Measurements from ENCODE around the gene SPIRE1.
A peak's percentile ranks its signal among the peaks of the same experiment; 100 is the strongest.

The SPIRE1 gene

GRCh38 chr18:12406371-12407111, 251.4 kb downstream of the SPIRE1 start:
- H3K4me3 ChIP-seq (ENCODE audit: control insufficient read depth in 1 of 7, extremely low read depth in 1 of 7, insufficient read depth in 4 of 7, low read depth in 2 of 7, low read length in 6 of 7) = peak overlapping the region in 2 of 7 experiments; percentile 43 to 68
- ChIA-PET CTCF (interaction anchor here (0.8 to 7.7 kb wide), 6 partner anchors 9 to 527 kb away, joined by 3 to 72 read pairs (median 5); no protein-coding TSS in a partner anchor), POLR2A (no interaction called here)
- H3K27ac ChIP-seq (ENCODE audit: insufficient read depth in 1 of 2, low read depth in 1 of 2, low read length in 2 of 2, poor library complexity in 1 of 2, severe bottlenecking in 2 of 2) = no peak overlapping the region
- 82% methylated on average over 18 of the region's 19 CpGs for whole genome bisulfite sequencing (ENCODE audit: insufficient coverage)
- H3K36me3 ChIP-seq (ENCODE audit: control insufficient read depth in 4 of 4, insufficient read depth in 4 of 4, low read length in 3 of 4) = peaks cover 0 to 6% (median 0%) of the 10 kb centered on the region in 4 experiments
- peaks cover 0 to 18% (median 10%) of the 10 kb centered on the region in 4 experiments for H3K4me1 ChIP-seq (ENCODE audit: control extremely low read depth in 1 of 4, control insufficient read depth in 4 of 4, insufficient read depth in 4 of 4, low read length in 3 of 4)
- no peak for DNase-seq
- no peaks in the 10 kb centered on the region for H3K9me3 ChIP-seq (ENCODE audit: control extremely low read depth in 1 of 5, control insufficient read depth in 4 of 5, insufficient read depth in 2 of 5, low read depth in 1 of 5, low read length in 4 of 5)
- H3K27me3 ChIP-seq (replicated peaks in 2 of 5; ENCODE audit: control insufficient read depth in 4 of 5, insufficient read depth in 5 of 5, low read length in 4 of 5) = no peaks in the 10 kb centered on the region

- Histone ChIP-seq H3K27ac (ENCODE audit: insufficient read depth in 1 of 2, low read depth in 1 of 2, low read length in 2 of 2, poor library complexity in 1 of 2, severe bottlenecking in 2 of 2) (no peak overlapping the region), H3K4me1 (ENCODE audit: control extremely low read depth in 1 of 4, control insufficient read depth in 4 of 4, insufficient read depth in 4 of 4, low read length in 3 of 4) (peaks cover 0 to 18% (median 10%) of the 10 kb centered on the region in 4 experiments), H3K9me3 (ENCODE audit: control extremely low read depth in 1 of 5, control insufficient read depth in 4 of 5, insufficient read depth in 2 of 5, low read depth in 1 of 5, low read length in 4 of 5) (no peaks in the 10 kb centered on the region), H3K27me3 (replicated peaks in 2 of 5; ENCODE audit: control insufficient read depth in 4 of 5, insufficient read depth in 5 of 5, low read length in 4 of 5) (no peaks in the 10 kb centered on the region), H3K36me3 (ENCODE audit: control insufficient read depth in 4 of 4, insufficient read depth in 4 of 4, low read length in 3 of 4) (peaks cover 0 to 3% (median 0%) of the 10 kb centered on the region in 4 experiments), H3K4me3 (ENCODE audit: control insufficient read depth in 1 of 7, extremely low read depth in 1 of 7, insufficient read depth in 4 of 7, low read depth in 2 of 7, low read length in 6 of 7) (no peak overlapping the region)
- no peak for DNase-seq
- ChIA-PET POLR2A (interaction anchor here (0.7 kb wide), 1 partner anchor 11 kb away, joined by 4 read pairs; no protein-coding TSS in a partner anchor), CTCF (interaction anchor here (1.9 to 7.7 kb wide), 4 partner anchors 7 to 19 kb away, joined by 5 to 72 read pairs (median 22); no protein-coding TSS in a partner anchor)
- WGBS (ENCODE audit: insufficient coverage) = 90% methylated on average over 2 of the region's 3 CpGs
Observed at GRCh38 chr18:12405066-12405465, 252.8 kb downstream of the SPIRE1 start.

GRCh38 chr18:12403601-12404506, 254.1 kb downstream of the SPIRE1 start:
- Histone ChIP-seq H3K4me3 (ENCODE audit: control insufficient read depth in 1 of 7, extremely low read depth in 1 of 7, insufficient read depth in 4 of 7, low read depth in 2 of 7, low read length in 6 of 7) (no peak overlapping the region), H3K9me3 (ENCODE audit: control extremely low read depth in 1 of 5, control insufficient read depth in 4 of 5, insufficient read depth in 2 of 5, low read depth in 1 of 5, low read length in 4 of 5) (no peaks in the 10 kb centered on the region), H3K4me1 (ENCODE audit: control extremely low read depth in 1 of 4, control insufficient read depth in 4 of 4, insufficient read depth in 4 of 4, low read length in 3 of 4) (peaks cover 0 to 16% (median 8%) of the 10 kb centered on the region in 4 experiments), H3K36me3 (ENCODE audit: control insufficient read depth in 4 of 4, insufficient read depth in 4 of 4, low read length in 3 of 4) (no peaks in the 10 kb centered on the region), H3K27me3 (replicated peaks in 2 of 5; ENCODE audit: control insufficient read depth in 4 of 5, insufficient read depth in 5 of 5, low read length in 4 of 5) (no peaks in the 10 kb centered on the region), H3K27ac (ENCODE audit: insufficient read depth in 1 of 2, low read depth in 1 of 2, low read length in 2 of 2, poor library complexity in 1 of 2, severe bottlenecking in 2 of 2) (no peak overlapping the region)
- ChIA-PET CTCF (interaction anchor here (0.9 to 7.7 kb wide), 3 partner anchors 11 to 20 kb away, joined by 3 to 72 read pairs (median 38); no protein-coding TSS in a partner anchor), POLR2A (no interaction called here)
- DNase-seq = peak in 2 of 3 donors; percentile 53 to 57
- WGBS (ENCODE audit: insufficient coverage) = 98% methylated on average over 5 of the region's 6 CpGs

GRCh38 chr18:12401881-12402280, 256.0 kb downstream of the SPIRE1 start:
- peaks cover 0 to 5% (median 2%) of the 10 kb centered on the region in 4 experiments for H3K4me1 ChIP-seq (ENCODE audit: control extremely low read depth in 1 of 4, control insufficient read depth in 4 of 4, insufficient read depth in 4 of 4, low read length in 3 of 4)
- H3K36me3 ChIP-seq (ENCODE audit: control insufficient read depth in 4 of 4, insufficient read depth in 4 of 4, low read length in 3 of 4) = no peaks in the 10 kb centered on the region
- no peak for DNase-seq
- no peak overlapping the region for H3K27ac ChIP-seq (ENCODE audit: insufficient read depth in 1 of 2, low read depth in 1 of 2, low read length in 2 of 2, poor library complexity in 1 of 2, severe bottlenecking in 2 of 2)
- H3K9me3 ChIP-seq (ENCODE audit: control extremely low read depth in 1 of 5, control insufficient read depth in 4 of 5, insufficient read depth in 2 of 5, low read depth in 1 of 5, low read length in 4 of 5) = no peaks in the 10 kb centered on the region
- POLR2A ChIA-PET = interaction anchor here (1.0 kb wide), 1 partner anchor 9 kb away, joined by 6 read pairs; no protein-coding TSS in a partner anchor
- no peak overlapping the region for H3K4me3 ChIP-seq (ENCODE audit: control insufficient read depth in 1 of 7, extremely low read depth in 1 of 7, insufficient read depth in 4 of 7, low read depth in 2 of 7, low read length in 6 of 7)
- CTCF ChIA-PET = interaction anchor here (0.6 to 7.7 kb wide), 4 partner anchors 9 to 534 kb away, joined by 3 to 72 read pairs (median 8); no protein-coding TSS in a partner anchor
- no peaks in the 10 kb centered on the region for H3K27me3 ChIP-seq (replicated peaks in 2 of 5; ENCODE audit: control insufficient read depth in 4 of 5, insufficient read depth in 5 of 5, low read length in 4 of 5)
- WGBS (ENCODE audit: insufficient coverage) = 85% methylated on average over 5 of the region's 9 CpGs

- POLR2A ChIA-PET = no interaction called here
- Histone ChIP-seq H3K9me3 (ENCODE audit: control extremely low read depth in 1 of 5, control insufficient read depth in 4 of 5, insufficient read depth in 2 of 5, low read depth in 1 of 5, low read length in 4 of 5) (no peaks in the 10 kb centered on the region), H3K27ac (ENCODE audit: insufficient read depth in 1 of 2, low read depth in 1 of 2, low read length in 2 of 2, poor library complexity in 1 of 2, severe bottlenecking in 2 of 2) (no peak overlapping the region), H3K27me3 (replicated peaks in 2 of 5; ENCODE audit: control insufficient read depth in 4 of 5, insufficient read depth in 5 of 5, low read length in 4 of 5) (no peaks in the 10 kb centered on the region), H3K36me3 (ENCODE audit: control insufficient read depth in 4 of 4, insufficient read depth in 4 of 4, low read length in 3 of 4) (no peaks in the 10 kb centered on the region), H3K4me1 (ENCODE audit: control extremely low read depth in 1 of 4, control insufficient read depth in 4 of 4, insufficient read depth in 4 of 4, low read length in 3 of 4) (peaks cover 0 to 3% (median 1%) of the 10 kb centered on the region in 4 experiments), H3K4me3 (ENCODE audit: control insufficient read depth in 1 of 7, extremely low read depth in 1 of 7, insufficient read depth in 4 of 7, low read depth in 2 of 7, low read length in 6 of 7) (no peak overlapping the region)
- no peak for DNase-seq
- WGBS (ENCODE audit: insufficient coverage) = 82% methylated on average over 5 of the region's 5 CpGs
- CTCF ChIA-PET = no interaction called here
Observed at GRCh38 chr18:12399231-12399630, 258.7 kb downstream of the SPIRE1 start.

- 92% methylated on average over 5 of the region's 5 CpGs for WGBS (ENCODE audit: insufficient coverage)
- H3K27me3 ChIP-seq (replicated peaks in 2 of 5; ENCODE audit: control insufficient read depth in 4 of 5, insufficient read depth in 5 of 5, low read length in 4 of 5) = no peaks in the 10 kb centered on the region
- CTCF ChIA-PET = interaction anchor here (0.9 kb wide), 1 partner anchor 24 kb away, joined by 4 read pairs; no protein-coding TSS in a partner anchor
- no peak for DNase-seq
- POLR2A ChIA-PET = no interaction called here
- no peak overlapping the region for H3K4me3 ChIP-seq (ENCODE audit: control insufficient read depth in 1 of 7, extremely low read depth in 1 of 7, insufficient read depth in 4 of 7, low read depth in 2 of 7, low read length in 6 of 7)
- peaks cover 0 to 3% (median under 1%) of the 10 kb centered on the region in 4 experiments for H3K4me1 ChIP-seq (ENCODE audit: control extremely low read depth in 1 of 4, control insufficient read depth in 4 of 4, insufficient read depth in 4 of 4, low read length in 3 of 4)
- H3K9me3 ChIP-seq (ENCODE audit: control extremely low read depth in 1 of 5, control insufficient read depth in 4 of 5, insufficient read depth in 2 of 5, low read depth in 1 of 5, low read length in 4 of 5) = no peaks in the 10 kb centered on the region
- no peaks in the 10 kb centered on the region for H3K36me3 ChIP-seq (ENCODE audit: control insufficient read depth in 4 of 4, insufficient read depth in 4 of 4, low read length in 3 of 4)
- no peak overlapping the region for H3K27ac ChIP-seq (ENCODE audit: insufficient read depth in 1 of 2, low read depth in 1 of 2, low read length in 2 of 2, poor library complexity in 1 of 2, severe bottlenecking in 2 of 2)
Observed at GRCh38 chr18:12398625-12399024, 259.3 kb downstream of the SPIRE1 start.

Measured in common myeloid progenitor, CD34-positive (primary cell).